ENCODE results near the gene OR1G1.
"Not testable (repeated sequence)": the region's sequence is repeated elsewhere in the genome, so short reads cannot be mapped to it uniquely, and the experiment has no call there.

OR1G1 gene

DNA sequence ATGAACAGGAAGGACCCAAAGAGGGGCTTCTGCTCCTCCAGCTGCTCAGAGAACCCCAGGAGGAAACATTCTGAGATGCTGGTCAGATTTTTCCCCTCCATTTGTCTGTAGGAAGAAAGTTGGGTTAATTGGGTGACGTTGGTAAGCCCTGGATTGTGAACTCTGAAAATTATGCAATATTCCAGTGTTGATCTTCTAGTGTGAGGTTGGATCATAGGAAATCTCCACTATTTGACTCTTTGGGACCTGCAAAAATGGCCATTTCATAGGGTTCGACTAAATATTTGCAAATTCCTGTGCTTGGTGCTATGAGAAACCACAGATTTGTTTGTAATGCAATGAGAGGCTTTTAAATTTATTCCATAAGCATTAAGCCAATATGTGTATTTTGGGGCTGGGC, at the start of gene OR1G1:
TSS of gene OR1G1 (minus strand) at position 101 of the 400 bp plus-strand sequence. CDS start at position 101, 0 bp downstream.
- no peak for DNase-seq

- DNase-seq: no peak
These were observed 40.2 kb upstream of the OR1G1 start for GRCh38 chr17:3167574-3167973.

- no peak for DNase-seq
These were observed 29.9 kb upstream of the OR1G1 start for GRCh38 chr17:3157218-3157617.

DNA sequence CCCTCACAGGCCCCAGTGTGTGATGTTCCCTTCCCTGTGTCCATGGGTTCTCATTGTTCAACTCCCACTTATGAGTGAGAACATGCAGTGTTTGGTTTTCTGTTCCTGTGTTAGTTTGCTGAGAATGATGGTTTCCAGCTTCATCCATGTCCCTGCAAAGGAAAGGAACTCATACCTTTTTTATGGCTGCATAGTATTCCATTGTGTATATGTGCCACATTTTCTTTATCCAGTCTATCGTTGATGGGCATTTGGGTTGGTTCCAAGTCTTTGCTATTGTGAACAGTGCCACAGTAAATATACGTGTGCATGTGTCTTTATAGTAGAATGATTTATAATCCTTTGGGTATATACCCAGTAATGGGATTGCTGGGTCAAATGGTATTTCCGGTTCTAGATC, 10.1 kb upstream of the OR1G1 start:
- DNase-seq: not testable (repeated sequence)

- DNase-seq: no peak
These were observed 23.0 kb downstream of the OR1G1 start, which contains the start of gene OR1D2 for GRCh38 chr17:3104322-3104721. Gene OR1D2 (minus strand): TSS chr17:3104422. CDS start chr17:3092996, 11,426 bp downstream.

All from amygdala (tissue), 56 donors.